Stimulated activated effector memory CD8-positive, alpha-beta T cell treated with anti-CD3 and anti-CD28 coated beads, Interleukin-12 subunit alpha, Interleukin-12 subunit beta, amount 100 ng/mL, for 72 hours (primary cell): ENCODE results near the gene BNIP2.

Experiments
- ATAC-seq: fragments of 150-1000 bp; cut with Tn5 transposase; 2 replicates; pipeline ENCODE4 v1.10.0; 2021
- DNase-seq, 2 donors: peaks; one replicate each; pipeline ENCODE4 v3.0.0; 2021 to 2022; ENCODE audit warnings: low spot score in 2 of 2
- H3K27ac Mint-ChIP-seq: one replicate; pipeline ENCODE4 v1.8.0; 2022; ENCODE audit warnings: mild to moderate bottlenecking, mixed read lengths
- H3K36me3 Mint-ChIP-seq: one replicate; pipeline ENCODE4 v1.8.0; 2022; ENCODE audit warnings: mild to moderate bottlenecking, mixed read lengths
- H3K4me1 Mint-ChIP-seq: one replicate; pipeline ENCODE4 v1.8.0; 2022; ENCODE audit warnings: mixed read lengths
- H3K4me3 Mint-ChIP-seq: one replicate; pipeline ENCODE4 v1.8.0; 2022; ENCODE audit warnings: mild to moderate bottlenecking, mixed read lengths
- H3K9me3 Mint-ChIP-seq: one replicate; pipeline ENCODE4 v1.8.0; 2022; ENCODE audit warnings: mixed read lengths

BNIP2 gene, protein sequence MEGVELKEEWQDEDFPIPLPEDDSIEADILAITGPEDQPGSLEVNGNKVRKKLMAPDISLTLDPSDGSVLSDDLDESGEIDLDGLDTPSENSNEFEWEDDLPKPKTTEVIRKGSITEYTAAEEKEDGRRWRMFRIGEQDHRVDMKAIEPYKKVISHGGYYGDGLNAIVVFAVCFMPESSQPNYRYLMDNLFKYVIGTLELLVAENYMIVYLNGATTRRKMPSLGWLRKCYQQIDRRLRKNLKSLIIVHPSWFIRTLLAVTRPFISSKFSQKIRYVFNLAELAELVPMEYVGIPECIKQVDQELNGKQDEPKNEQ

DNA sequence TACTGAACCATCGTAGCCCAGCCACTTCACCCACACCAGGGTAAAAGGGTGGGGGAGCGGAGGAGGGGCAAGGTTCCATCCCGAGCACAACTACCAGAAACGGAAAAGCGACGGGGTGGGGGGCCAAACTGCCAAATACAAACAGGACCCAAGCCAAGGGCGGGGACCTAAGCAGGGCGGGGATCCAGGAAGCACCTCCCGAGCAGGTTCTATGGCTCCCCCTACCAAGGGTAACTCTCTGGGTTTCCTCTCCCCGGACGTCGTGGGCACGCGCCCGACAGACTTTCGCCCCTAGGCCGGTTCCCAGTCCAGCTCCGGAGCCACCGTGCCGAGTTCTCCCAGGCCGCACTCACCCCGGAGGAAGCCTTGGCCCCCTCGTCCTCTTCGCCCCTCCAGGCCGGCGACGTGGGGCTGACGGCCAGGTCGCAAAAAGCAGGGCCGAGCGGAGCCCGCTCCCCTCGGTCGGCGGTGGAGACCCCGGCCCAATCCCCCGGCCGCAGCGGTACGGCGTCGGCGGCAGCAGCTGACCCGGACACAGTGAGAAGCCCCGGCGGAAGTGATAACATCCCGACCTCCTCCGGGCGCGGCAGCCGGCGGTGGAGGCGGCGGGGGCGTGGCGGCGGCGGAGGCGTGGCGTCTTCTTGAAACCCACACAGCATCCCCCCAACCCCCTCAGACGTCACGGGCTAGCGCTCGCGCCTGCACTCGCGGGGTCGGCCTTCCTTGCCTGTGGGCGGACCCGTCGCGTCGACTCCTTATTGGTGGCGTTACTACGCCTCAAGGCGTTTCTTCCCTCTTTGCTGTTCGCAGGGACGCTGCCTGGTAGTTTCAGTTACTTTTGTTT lies at the start of gene BNIP2:
TSS of gene BNIP2 (minus strand) at position 539 of the 844 bp plus-strand sequence. CDS start 6,863 bp downstream, outside the sequence.
- DNase-seq = peak; percentile 93 to 99
- Mint-ChIP-seq H3K27ac (peak within 1 kb of the TSS; percentile 90), H3K9me3 (no peaks in the 10 kb centered on the region), H3K4me3 (peak within 1 kb of the TSS; percentile 76), H3K36me3 (peaks cover 44% of the 10 kb centered on the region), H3K4me1 (peaks cover 27% of the 10 kb centered on the region)
- peak; percentile 95 for ATAC-seq

DNA sequence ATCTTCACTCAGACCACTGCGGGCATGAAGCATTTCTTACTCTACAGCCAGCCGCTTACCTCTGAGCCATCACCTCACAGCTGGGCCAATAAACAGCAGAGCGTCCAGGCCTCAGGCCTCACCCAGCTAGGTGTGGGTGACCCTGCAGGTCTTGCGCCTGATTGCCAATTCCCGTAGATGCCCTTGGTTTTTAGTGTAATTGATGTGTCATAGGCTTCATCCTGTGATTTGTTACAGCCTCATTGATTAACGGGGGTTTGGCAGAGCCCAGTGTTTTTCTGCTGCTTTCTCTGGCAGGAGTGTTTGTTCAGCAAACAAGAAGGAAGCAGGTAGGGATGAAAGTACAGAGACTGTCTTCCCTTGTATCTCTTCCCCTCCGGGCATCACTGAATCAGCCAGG lies 49.6 kb upstream of the BNIP2 start:
- Mint-ChIP-seq H3K9me3 (no peaks in the 10 kb centered on the region), H3K4me3 (no peak overlapping the region)
- no peak for DNase-seq

DNA sequence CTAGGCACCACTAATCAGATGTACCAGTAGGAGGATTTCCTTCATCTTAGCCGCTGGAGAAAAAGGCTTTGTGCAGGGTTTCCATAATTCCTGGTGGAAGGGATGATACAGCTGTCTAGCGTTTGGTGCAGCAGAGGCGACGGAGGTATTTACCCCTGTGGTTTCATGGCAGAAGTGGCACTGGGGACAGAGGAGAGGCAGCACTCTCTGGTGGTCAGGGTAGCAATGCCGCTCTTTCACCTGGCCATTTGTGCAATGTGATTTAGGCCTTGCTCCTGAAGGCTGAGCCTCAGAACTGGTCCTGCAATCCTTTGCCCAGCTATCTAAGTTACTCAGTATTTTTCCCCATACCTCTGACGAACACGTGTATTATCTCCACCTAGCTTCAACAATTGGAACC lies 47.1 kb upstream of the BNIP2 start:
- Mint-ChIP-seq H3K9me3 (no peaks in the 10 kb centered on the region), H3K27ac (no peak overlapping the region), H3K4me3 (no peak overlapping the region), H3K4me1 (no peaks in the 10 kb centered on the region), H3K36me3 (no peaks in the 10 kb centered on the region)
- ATAC-seq = no peak
- DNase-seq = no peak

More for the DNA sequence above, 49.6 kb upstream of the BNIP2 start:
- no peaks in the 10 kb centered on the region for H3K4me1 Mint-ChIP-seq
- H3K36me3 Mint-ChIP-seq = no peaks in the 10 kb centered on the region
- no peak for ATAC-seq
- no peak overlapping the region for H3K27ac Mint-ChIP-seq

DNA sequence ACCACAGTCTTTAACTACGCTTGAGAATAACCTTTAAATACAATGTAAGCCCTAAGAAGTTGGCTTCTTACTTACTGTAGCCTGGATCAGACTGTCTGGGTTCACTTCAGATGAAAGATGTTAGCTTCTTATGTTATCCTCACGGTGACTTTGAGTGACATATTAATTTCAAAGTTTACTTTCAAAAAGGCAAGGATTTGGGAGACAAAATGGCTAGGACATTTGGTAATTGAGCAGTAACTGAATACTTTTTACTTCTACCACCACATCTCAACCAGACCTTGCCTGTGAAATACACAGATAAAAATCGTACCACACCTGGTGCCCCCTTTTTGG lies 36.0 kb upstream of the BNIP2 start:
- ATAC-seq = no peak
- no peak overlapping the region for H3K4me3 Mint-ChIP-seq
- no peaks in the 10 kb centered on the region for H3K9me3 Mint-ChIP-seq
- DNase-seq = no peak
- H3K4me1 Mint-ChIP-seq = no peaks in the 10 kb centered on the region
- H3K36me3 Mint-ChIP-seq = no peaks in the 10 kb centered on the region
- no peak overlapping the region for H3K27ac Mint-ChIP-seq

DNA sequence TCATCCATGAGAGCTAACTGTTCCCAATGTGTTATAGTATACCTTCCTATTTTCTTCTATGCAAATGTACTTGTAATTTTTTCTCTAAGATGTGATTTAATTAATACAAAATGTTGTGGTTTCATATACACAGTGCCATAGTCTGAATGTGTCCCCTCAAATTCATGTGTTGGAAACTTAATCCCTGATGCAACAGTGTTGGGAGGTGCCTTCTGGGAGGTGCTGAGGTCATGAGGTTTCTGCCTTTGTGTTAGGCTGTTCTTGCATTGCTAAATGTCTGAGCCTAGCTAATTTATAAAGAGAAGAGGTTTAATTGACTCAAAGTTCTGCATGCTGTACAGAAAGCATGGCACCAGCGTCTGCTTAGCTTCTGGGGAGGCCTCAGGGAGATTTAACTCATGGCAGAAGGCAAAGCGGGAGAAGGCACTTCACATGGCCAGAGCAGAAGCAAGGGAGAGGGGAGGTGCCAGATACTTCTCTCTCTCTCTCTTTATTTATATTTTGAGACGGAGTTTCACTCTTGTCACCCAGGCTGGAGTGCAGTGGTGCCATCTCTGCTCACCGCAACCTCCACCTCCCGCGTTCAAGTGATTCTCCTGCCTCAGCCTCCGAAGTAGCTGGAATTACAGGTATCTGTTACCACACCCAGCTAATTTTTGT lies 34.7 kb upstream of the BNIP2 start:
- Mint-ChIP-seq H3K4me1 (no peaks in the 10 kb centered on the region), H3K27ac (no peak overlapping the region), H3K9me3 (no peaks in the 10 kb centered on the region), H3K36me3 (no peaks in the 10 kb centered on the region), H3K4me3 (no peak overlapping the region)
- DNase-seq (no peak), ATAC-seq (no peak)

DNA sequence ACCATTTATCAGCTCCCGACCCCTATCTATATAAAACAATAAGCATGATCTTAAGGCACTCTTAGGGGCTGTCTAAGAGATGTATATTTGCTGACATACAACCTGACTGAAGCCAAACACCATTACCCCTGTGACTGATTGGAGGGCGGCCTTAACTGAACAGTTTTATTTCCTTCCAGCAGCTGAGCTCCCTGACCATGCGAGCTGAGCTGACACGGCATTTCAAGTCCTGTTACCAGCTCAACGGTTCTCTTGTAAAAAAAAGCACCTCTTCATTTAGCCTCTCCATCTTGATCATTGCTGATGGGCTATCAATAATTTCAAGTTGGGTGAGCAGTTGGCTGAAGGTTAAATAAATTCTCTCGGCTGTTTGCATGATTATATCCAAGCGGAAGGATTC lies 33.4 kb upstream of the BNIP2 start:
- Mint-ChIP-seq H3K27ac (no peak overlapping the region), H3K9me3 (no peaks in the 10 kb centered on the region), H3K36me3 (no peaks in the 10 kb centered on the region), H3K4me1 (no peaks in the 10 kb centered on the region), H3K4me3 (no peak overlapping the region)
- ATAC-seq (no peak), DNase-seq (no peak)

DNA sequence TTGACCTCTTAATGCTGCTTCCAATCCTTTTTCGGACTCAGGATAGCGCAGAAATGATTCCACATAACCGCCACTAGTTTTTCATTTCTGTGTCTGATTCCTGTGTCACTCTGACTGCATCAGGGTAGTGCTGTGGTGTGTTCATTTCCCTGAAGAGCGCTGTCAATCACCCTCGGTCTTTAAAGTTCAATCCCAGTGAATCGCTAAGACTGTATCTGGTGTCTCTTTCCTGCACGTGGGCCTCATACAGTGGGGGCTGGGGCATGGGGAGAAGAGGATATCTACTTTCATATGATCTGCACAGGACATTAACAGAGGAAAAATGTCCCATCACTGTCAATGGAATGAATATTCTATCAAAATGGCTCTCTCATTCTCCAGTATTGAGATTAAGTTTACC lies 32.9 kb upstream of the BNIP2 start:
- H3K4me3 Mint-ChIP-seq = no peak overlapping the region
- DNase-seq (no peak), ATAC-seq (no peak)
- H3K4me1 Mint-ChIP-seq = no peaks in the 10 kb centered on the region
- H3K9me3 Mint-ChIP-seq = no peaks in the 10 kb centered on the region
- H3K36me3 Mint-ChIP-seq = no peaks in the 10 kb centered on the region
- no peak overlapping the region for H3K27ac Mint-ChIP-seq

DNA sequence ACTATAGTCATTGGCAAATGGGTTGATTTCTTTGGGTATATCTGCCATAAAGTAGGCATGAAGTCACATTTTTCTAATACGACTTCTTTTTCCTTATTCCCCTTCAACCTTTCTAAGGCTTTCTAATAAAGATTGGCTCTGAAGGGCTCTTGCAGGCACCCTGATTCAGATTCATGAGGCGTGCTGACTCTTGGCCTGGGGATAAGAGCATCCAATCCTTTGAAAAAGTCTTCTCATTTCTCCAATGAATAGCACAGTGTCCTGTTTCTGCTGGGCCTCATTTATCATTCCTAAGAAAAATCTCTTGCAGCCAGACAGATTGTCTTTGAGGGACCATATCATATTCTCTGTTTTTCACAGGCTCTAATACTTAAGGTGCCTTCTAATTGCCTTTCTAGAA lies 32.3 kb upstream of the BNIP2 start:
- DNase-seq (no peak), ATAC-seq (no peak)
- no peaks in the 10 kb centered on the region for H3K36me3 Mint-ChIP-seq
- H3K4me1 Mint-ChIP-seq = no peaks in the 10 kb centered on the region
- no peak overlapping the region for H3K27ac Mint-ChIP-seq
- no peak overlapping the region for H3K4me3 Mint-ChIP-seq
- H3K9me3 Mint-ChIP-seq = no peaks in the 10 kb centered on the region

DNA sequence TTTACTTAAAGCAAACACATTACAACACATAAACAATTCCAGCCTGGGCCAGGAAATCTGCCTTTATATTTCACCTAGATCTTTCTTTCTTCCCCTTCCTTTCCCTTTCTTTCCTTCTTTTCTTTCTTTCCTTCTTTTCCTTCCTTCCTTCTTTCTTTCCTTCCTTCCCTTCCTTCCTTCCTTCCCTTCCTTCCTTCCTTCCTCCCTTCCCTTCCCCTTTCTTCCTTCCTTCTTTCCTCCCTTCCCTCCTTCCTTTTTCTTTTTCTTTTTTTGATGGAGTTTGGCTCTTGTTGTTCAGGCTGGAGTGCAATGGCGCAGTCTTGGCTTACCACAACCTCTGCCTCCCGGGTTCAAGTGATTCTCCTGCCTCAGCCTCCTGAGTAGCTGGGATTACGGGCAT lies 24.1 kb upstream of the BNIP2 start:
- H3K4me1 Mint-ChIP-seq = no peaks in the 10 kb centered on the region
- no peak overlapping the region for H3K4me3 Mint-ChIP-seq
- no peaks in the 10 kb centered on the region for H3K36me3 Mint-ChIP-seq
- ATAC-seq = no peak
- no peak for DNase-seq
- no peak overlapping the region for H3K27ac Mint-ChIP-seq
- H3K9me3 Mint-ChIP-seq = no peaks in the 10 kb centered on the region

DNA sequence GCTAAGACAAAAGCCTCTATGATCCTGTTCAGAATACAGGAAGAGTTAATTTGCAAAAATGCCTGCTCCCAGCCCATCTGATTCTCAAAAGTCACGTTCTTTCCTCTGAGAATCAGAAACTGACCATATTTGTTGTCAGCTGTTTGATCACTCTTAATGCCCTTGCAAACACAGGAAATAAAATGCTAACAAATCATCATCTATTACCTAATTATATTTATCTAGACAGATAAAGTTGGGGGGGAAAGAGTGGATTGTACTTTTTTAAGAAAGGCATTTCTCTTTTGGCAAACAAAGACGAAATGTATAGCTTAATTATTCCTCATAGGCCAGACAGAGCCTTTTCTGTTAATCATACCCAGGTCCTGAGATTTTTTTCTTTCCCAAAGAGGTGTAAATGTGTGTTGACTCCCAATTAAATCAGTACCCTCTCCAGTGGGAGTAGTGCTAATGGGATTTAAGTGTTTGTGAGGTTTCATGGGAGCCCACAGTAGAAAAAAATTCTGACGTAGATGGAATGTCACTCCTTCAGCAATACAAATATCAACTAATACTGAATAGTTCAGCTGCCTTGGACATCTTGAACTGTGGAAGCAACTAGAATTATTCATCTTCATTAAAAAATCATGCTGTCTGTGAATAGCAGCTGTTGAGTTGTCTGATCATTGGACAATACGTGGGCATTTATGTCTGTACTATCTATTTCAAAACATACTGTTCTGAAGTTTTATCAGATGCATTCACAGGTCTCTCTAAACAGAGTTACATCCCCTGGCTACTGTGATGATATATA lies 22.5 kb upstream of the BNIP2 start:
- Mint-ChIP-seq H3K9me3 (no peaks in the 10 kb centered on the region), H3K36me3 (no peaks in the 10 kb centered on the region), H3K27ac (no peak overlapping the region), H3K4me3 (no peak overlapping the region), H3K4me1 (no peaks in the 10 kb centered on the region)
- DNase-seq (no peak), ATAC-seq (no peak)

DNA sequence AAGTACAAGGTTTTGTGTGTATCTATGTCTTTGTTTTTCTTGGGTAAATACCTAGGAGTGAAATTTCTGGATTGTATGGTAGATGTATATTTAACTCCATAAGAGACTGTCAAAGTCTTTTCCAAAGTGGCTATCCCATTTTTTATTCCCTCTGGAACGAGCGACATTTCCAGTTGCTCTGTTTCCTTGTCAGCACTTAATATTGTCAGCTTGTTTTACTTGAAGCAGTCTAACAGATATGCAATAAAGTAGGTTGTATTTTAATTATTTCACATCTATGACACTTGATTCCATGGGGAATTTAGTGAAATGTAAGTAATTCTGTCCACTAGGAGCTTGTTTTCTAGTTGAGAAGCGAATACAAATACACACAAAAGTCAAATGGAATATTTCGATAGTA lies 18.5 kb upstream of the BNIP2 start:
- Mint-ChIP-seq H3K4me1 (no peaks in the 10 kb centered on the region), H3K4me3 (no peak overlapping the region), H3K9me3 (no peaks in the 10 kb centered on the region), H3K27ac (no peak overlapping the region), H3K36me3 (no peaks in the 10 kb centered on the region)
- no peak for DNase-seq
- ATAC-seq = no peak

DNA sequence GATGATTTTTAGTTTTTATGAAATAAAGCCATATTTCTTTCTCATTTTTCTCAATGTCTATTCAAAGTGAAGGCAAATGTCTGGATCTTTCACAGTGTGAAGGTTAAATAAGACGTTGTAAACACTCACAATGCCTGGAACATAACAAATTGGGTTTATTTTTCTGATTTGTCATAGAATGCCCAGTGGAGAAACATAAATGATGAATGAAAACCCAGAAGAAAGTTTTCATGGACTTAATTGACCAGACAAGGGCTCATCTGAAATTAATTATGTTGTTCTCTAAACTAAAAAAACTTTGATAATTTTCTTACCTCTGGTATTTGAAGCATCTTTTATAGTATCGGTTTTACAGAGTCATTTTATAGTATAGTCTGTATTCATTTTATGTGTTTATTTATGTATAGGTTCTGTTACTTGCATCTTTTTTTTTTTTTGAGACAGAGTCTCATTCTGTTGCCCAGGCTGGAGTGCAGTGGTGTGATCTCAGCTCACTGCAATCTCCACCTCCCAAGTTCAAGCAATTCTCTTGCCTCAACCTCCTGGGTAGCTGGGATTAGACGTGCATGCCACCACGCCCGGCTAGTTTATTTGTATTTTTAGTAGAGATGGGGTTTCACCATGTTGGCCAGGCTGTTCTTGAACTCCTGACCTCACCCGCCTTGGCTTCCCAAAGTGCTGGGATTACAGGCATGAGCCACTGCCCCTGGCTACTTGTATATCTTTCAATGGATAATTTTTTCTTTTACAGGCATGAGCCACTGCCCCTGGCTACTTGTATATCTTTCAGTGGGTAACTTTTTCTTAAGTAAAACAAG lies 15.1 kb upstream of the BNIP2 start:
- Mint-ChIP-seq H3K36me3 (no peaks in the 10 kb centered on the region), H3K27ac (no peak overlapping the region), H3K4me3 (no peak overlapping the region), H3K9me3 (no peaks in the 10 kb centered on the region), H3K4me1 (no peaks in the 10 kb centered on the region)
- DNase-seq (no peak), ATAC-seq (no peak)

DNA sequence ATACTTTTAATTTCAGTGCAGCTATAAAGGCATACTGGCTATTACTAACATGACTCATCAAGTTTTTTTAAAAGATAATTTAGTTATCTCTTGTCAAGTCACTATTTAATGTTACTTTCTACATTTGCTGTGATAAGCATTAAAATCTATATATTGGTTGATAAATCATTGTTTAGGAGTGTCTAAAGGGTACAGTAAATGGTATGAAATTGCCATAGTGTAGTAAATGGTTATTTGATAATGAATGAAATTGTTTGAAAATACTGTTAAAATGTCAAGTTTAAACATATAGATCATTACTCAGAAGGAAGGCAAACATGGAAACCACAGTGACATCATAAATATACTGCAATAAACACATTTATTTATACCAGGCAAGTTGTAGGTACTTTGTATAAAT lies 13.2 kb upstream of the BNIP2 start:
- no peaks in the 10 kb centered on the region for H3K9me3 Mint-ChIP-seq
- DNase-seq = no peak
- no peak overlapping the region for H3K4me3 Mint-ChIP-seq
- no peak overlapping the region for H3K27ac Mint-ChIP-seq
- ATAC-seq = no peak
- H3K36me3 Mint-ChIP-seq = no peaks in the 10 kb centered on the region
- no peaks in the 10 kb centered on the region for H3K4me1 Mint-ChIP-seq

DNA sequence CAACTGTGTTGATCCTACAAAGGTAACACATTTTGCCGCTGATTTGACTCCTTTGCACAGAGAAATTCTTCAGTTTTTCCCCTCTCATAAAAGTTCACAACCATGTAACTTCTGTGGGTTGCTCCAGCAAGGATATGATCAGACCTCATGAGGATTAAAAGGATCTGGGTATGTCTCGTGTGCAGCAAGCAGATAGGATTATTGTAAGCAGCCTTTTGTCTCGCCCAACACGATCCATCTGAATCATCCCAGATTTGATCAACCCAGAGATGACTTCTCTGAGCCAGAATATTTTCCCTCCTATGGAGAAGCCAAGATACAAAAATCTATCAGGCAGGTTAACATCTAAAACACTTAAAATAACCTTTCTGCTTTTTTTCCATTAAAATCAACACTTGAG lies 12.8 kb upstream of the BNIP2 start:
- Mint-ChIP-seq H3K9me3 (no peaks in the 10 kb centered on the region), H3K4me3 (no peak overlapping the region), H3K4me1 (no peaks in the 10 kb centered on the region), H3K27ac (no peak overlapping the region), H3K36me3 (no peaks in the 10 kb centered on the region)
- ATAC-seq (no peak), DNase-seq (no peak)
